ENCODE results near the gene UNC5C.

The UNC5C gene

GRCh38 chr4:95446173-95446572 is 102.6 kb downstream of the UNC5C start:
- DNase-seq, result no peak

- DNase-seq, result no peak
These were observed 103.5 kb downstream of the UNC5C start for GRCh38 chr4:95445251-95445650.

GRCh38 chr4:95444812-95445211 is 104.0 kb downstream of the UNC5C start:
- DNase-seq, result no peak

- no peak for DNase-seq
These were observed 108.9 kb downstream of the UNC5C start for GRCh38 chr4:95439896-95440295.

GRCh38 chr4:95439071-95439470 is 109.7 kb downstream of the UNC5C start:
- DNase-seq, result no peak

GRCh38 chr4:95432466-95432865 is 116.3 kb downstream of the UNC5C start:
- no peak for DNase-seq

GRCh38 chr4:95431678-95432077 is 117.1 kb downstream of the UNC5C start:
- no peak for DNase-seq

GRCh38 chr4:95429416-95429815 is 119.4 kb downstream of the UNC5C start:
- DNase-seq, result no peak

GRCh38 chr4:95428291-95429070 is 120.3 kb downstream of the UNC5C start:
- DNase-seq, result no peak

GRCh38 chr4:95426455-95426854 is 122.3 kb downstream of the UNC5C start:
- DNase-seq, result no peak

GRCh38 chr4:95422436-95422835 is 126.3 kb downstream of the UNC5C start:
- no peak for DNase-seq

GRCh38 chr4:95421869-95422268 is 126.9 kb downstream of the UNC5C start:
- DNase-seq, result no peak

- no peak for DNase-seq
These were observed 131.2 kb downstream of the UNC5C start for GRCh38 chr4:95417531-95417930.

- no peak for DNase-seq
These were observed 133.4 kb downstream of the UNC5C start for GRCh38 chr4:95415346-95415771.

- no peak for DNase-seq
These were observed 137.2 kb downstream of the UNC5C start for GRCh38 chr4:95411371-95412088.

- no peak for DNase-seq
These were observed 138.3 kb downstream of the UNC5C start for GRCh38 chr4:95410387-95410977.

- no peak for DNase-seq
These were observed 139.0 kb downstream of the UNC5C start for GRCh38 chr4:95409750-95410149.

- DNase-seq, result no peak
These were observed 139.6 kb downstream of the UNC5C start for GRCh38 chr4:95409127-95409526.

- no peak for DNase-seq
These were observed 146.5 kb downstream of the UNC5C start for GRCh38 chr4:95402299-95402698.

- DNase-seq, result no peak
These were observed 150.6 kb downstream of the UNC5C start for GRCh38 chr4:95398217-95398616.

- no peak for DNase-seq
These were observed 153.9 kb downstream of the UNC5C start for GRCh38 chr4:95394752-95395306.

- no peak for DNase-seq
These were observed 155.0 kb downstream of the UNC5C start for GRCh38 chr4:95393821-95394220.

- no peak for DNase-seq
These were observed 159.9 kb downstream of the UNC5C start for GRCh38 chr4:95388911-95389310.

- DNase-seq, result no peak
These were observed 161.1 kb downstream of the UNC5C start for GRCh38 chr4:95387719-95388118.

Data from bone marrow (tissue), 2 donors.